Neural progenitor cell (in vitro differentiated cells): ENCODE results near the gene SCML1. TPM values are rescaled to one million over a fixed set of nuclear protein-coding genes. Genes with fewer than 3 reads are reported as not detected.

Experiments used
- DNase-seq: peaks from one replicate; pipeline ENCODE4 v3.0.0-alpha.2; 2016; ENCODE audit warnings: low spot score
- H2AFZ ChIP-seq: fragments of 200-600 bp; sonication (generic); replicated peaks from 2 replicates; pipeline ENCODE4 v1.6.1; 2016; ENCODE audit warnings: antibody characterized with exemption
- H3F3A ChIP-seq: fragments of 200-600 bp; sonication (generic); 2 replicates; pipeline ENCODE4 v1.6.1; 2016; ENCODE audit warnings: antibody characterized with exemption, low read depth
- H3K27ac ChIP-seq: fragments of 200-600 bp; sonication (generic); 2 replicates; pipeline ENCODE4 v1.5.1; 2016; ENCODE audit warnings: mild to moderate bottlenecking
- H3K27me3 ChIP-seq: fragments of 200-600 bp; sonication (generic); 2 replicates; pipeline ENCODE4 v1.6.1; 2016; ENCODE audit warnings: mild to moderate bottlenecking, moderate library complexity
- H3K36me3 ChIP-seq: fragments of 200-600 bp; sonication (generic); 2 replicates; pipeline ENCODE4 v1.5.1; 2016
- H3K4me1 ChIP-seq: fragments of 200-600 bp; sonication (generic); 2 replicates; pipeline ENCODE4 v1.6.1; 2016; ENCODE audit warnings: mixed run types
- H3K4me2 ChIP-seq: fragments of 200-600 bp; sonication (generic); 2 replicates; pipeline ENCODE4 v1.6.1; 2016
- H3K4me3 ChIP-seq: fragments of 200-600 bp; sonication (generic); 2 replicates; pipeline ENCODE4 v1.5.1; 2016
- H3K79me2 ChIP-seq: fragments of 200-600 bp; sonication (generic); 2 replicates; pipeline ENCODE4 v1.6.1; 2016; ENCODE audit warnings: low read depth
- H3K9ac ChIP-seq: fragments of 200-600 bp; sonication (generic); 2 replicates; pipeline ENCODE4 v1.6.1; 2016
- H3K9me3 ChIP-seq: fragments of 200-600 bp; sonication (generic); 2 replicates; pipeline ENCODE4 v1.5.1; 2016; ENCODE audit warnings: low read depth
- H4K20me1 ChIP-seq: fragments of 200-600 bp; sonication (generic); 2 replicates; pipeline ENCODE4 v1.6.1; 2016; ENCODE audit warnings: low read depth
- H3K27ac Mint-ChIP-seq: 3 replicates; pipeline ENCODE4 v1.8.0; 2021; ENCODE audit warnings: mixed read lengths
- H3K27me3 Mint-ChIP-seq: 2 replicates; pipeline ENCODE4 v1.8.0; 2022; ENCODE audit warnings: low read depth, mild to moderate bottlenecking, inconsistent platforms, moderate library complexity, mixed read lengths; ENCODE audit not compliant: insufficient read depth
- H3K36me3 Mint-ChIP-seq: 3 replicates; pipeline ENCODE4 v1.8.0; 2021; ENCODE audit warnings: mixed read lengths
- H3K4me1 Mint-ChIP-seq: 3 replicates; pipeline ENCODE4 v1.8.0; 2021; ENCODE audit warnings: mixed read lengths
- H3K4me3 Mint-ChIP-seq: 3 replicates; pipeline ENCODE4 v1.8.0; 2021; ENCODE audit warnings: mild to moderate bottlenecking, moderate library complexity, mixed read lengths
- H3K9me3 Mint-ChIP-seq: 3 replicates; pipeline ENCODE4 v1.8.0; 2020; ENCODE audit warnings: mixed read lengths
- EZH2 ChIP-seq: fragments of 200-600 bp; sonication (generic); IDR thresholded peaks from 2 replicates; pipeline ENCODE4 v1.6.1; 2017; ENCODE audit warnings: antibody characterized with exemption, mild to moderate bottlenecking, moderate library complexity
- EZH2phosphoT487 ChIP-seq: fragments of 200-600 bp; sonication (generic); IDR thresholded peaks from 2 replicates; pipeline ENCODE4 v1.6.1; 2017; ENCODE audit warnings: antibody characterized with exemption
- total RNA-seq: library from RNA; depleted of rRNA; stranded (reverse); fragments of >200 nt; gene quantifications from 2 replicates; pipeline ENCODE4 v1.2.3, GENCODE V29; 2015; ENCODE audit warnings: low replicate concordance
- TF ChIP-seq, protein P1 (sequence below): fragments of 200-600 bp; sonication (generic); IDR thresholded peaks from 2 replicates; pipeline ENCODE4 v1.5.1; 2017; ENCODE audit warnings: antibody characterized with exemption, mild to moderate bottlenecking

The SCML1 gene
- total RNA-seq, 1 donor from 2014 or later = 9.7 TPM

DNA sequence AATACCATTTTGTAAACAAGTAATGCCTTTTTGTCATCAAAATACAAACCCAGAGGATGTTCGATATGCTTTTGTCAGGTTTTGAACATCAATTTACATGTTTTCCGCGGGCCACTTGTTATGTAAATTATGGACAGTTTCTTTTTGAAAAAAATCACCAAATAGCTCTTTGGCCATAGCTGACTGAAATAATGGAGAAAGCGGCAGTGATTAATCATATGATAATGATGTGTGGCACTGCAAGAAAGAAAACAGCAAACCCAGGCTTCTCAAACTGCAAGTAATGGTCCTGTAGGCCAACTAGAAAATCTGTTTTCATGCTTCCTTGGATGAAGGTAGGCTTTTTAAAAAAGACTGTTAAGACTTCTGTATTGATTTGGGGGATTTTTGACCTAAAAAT is 15.6 kb upstream of the SCML1 start:
- H3K4me2 ChIP-seq = no peak overlapping the region
- H3F3A ChIP-seq = no peaks in the 10 kb centered on the region
- H3K27ac ChIP-seq = no peak overlapping the region
- H3K36me3 ChIP-seq = no peaks in the 10 kb centered on the region
- no peak overlapping the region for H2AFZ ChIP-seq
- Mint-ChIP-seq H3K36me3 (peaks cover 11% of the 10 kb centered on the region), H3K9me3 (no peaks in the 10 kb centered on the region), H3K27ac (peak overlapping the region; percentile 14), H3K4me3 (peak overlapping the region; percentile 28), H3K27me3 (no peaks in the 10 kb centered on the region), H3K4me1 (peaks cover 29% of the 10 kb centered on the region)
- no peak for DNase-seq
- H4K20me1 ChIP-seq = no peaks in the 10 kb centered on the region
- peaks cover 45% of the 10 kb centered on the region for H3K27me3 ChIP-seq
- H3K4me3 ChIP-seq = no peak overlapping the region
- H3K4me1 ChIP-seq = no peaks in the 10 kb centered on the region
- no peak overlapping the region for H3K9ac ChIP-seq
- no peaks in the 10 kb centered on the region for H3K79me2 ChIP-seq
- TF ChIP-seq EZH2phosphoT487 (no peak), EZH2 (no peak)
- TF ChIP-seq, protein P1, sequence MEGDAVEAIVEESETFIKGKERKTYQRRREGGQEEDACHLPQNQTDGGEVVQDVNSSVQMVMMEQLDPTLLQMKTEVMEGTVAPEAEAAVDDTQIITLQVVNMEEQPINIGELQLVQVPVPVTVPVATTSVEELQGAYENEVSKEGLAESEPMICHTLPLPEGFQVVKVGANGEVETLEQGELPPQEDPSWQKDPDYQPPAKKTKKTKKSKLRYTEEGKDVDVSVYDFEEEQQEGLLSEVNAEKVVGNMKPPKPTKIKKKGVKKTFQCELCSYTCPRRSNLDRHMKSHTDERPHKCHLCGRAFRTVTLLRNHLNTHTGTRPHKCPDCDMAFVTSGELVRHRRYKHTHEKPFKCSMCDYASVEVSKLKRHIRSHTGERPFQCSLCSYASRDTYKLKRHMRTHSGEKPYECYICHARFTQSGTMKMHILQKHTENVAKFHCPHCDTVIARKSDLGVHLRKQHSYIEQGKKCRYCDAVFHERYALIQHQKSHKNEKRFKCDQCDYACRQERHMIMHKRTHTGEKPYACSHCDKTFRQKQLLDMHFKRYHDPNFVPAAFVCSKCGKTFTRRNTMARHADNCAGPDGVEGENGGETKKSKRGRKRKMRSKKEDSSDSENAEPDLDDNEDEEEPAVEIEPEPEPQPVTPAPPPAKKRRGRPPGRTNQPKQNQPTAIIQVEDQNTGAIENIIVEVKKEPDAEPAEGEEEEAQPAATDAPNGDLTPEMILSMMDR = no peak
- H3K9me3 ChIP-seq = no peaks in the 10 kb centered on the region

DNA sequence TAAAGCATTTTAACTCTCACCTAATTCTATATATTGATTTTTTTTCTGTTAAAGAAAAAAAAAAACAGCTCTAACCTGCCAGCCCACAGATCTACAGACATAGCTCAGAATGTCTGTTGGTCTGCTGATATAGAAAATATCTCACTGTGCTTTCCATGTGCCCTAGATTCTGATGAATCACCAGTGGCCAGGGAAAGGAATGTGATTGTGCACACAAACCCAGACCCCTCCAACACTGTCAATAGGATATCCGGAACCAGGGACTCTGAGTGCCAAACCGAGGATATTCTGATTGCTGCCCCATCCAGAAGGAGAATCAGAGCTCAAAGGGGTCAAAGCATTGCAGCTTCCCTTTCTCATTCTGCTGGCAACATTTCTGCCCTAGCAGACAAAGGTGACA is 12.1 kb upstream of the SCML1 start:
- H3K27me3 Mint-ChIP-seq = no peaks in the 10 kb centered on the region

DNA sequence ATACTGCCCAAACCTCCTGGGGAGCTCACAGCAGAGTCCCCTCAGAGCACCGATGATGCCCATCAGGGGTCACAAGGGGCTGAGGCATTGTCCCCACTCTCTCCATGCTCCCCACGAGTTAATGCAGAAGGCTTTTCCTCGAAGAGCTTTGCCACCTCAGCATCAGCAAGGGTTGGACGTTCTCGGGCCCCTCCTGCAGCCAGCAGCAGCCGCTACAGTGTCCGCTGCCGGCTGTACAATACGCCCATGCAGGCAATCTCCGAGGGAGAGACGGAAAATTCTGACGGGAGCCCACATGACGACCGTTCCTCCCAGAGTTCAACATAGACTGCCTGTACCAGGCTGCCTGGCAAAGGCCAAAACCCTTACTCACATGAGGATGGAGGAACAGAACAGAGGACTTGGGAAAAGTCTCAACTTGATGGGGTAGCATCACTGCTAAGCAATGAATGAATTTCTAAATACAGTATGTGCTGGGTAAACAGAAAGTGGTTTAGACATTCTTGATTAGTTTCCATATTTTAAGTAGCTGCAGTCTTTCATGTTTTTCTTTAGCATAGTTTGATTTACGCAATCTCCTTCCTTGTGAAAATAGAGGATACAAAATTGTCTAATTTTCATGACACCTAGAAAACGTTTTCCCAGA is 5.0 kb upstream of the SCML1 start:
- H3F3A ChIP-seq = peaks cover 6% of the 10 kb centered on the region
- no peaks in the 10 kb centered on the region for H4K20me1 ChIP-seq
- Mint-ChIP-seq H3K27ac (no peak overlapping the region), H3K4me1 (peaks cover 7% of the 10 kb centered on the region), H3K4me3 (no peak overlapping the region), H3K36me3 (peaks cover 32% of the 10 kb centered on the region), H3K9me3 (no peaks in the 10 kb centered on the region), H3K27me3 (no peaks in the 10 kb centered on the region)
- peaks cover 4% of the 10 kb centered on the region for H3K9me3 ChIP-seq
- no peak overlapping the region for H3K4me2 ChIP-seq
- TF ChIP-seq EZH2 = no peak
- TF ChIP-seq, protein P1 = no peak
- TF ChIP-seq EZH2phosphoT487 = no peak
- H3K27me3 ChIP-seq = no peaks in the 10 kb centered on the region
- DNase-seq = no peak
- no peak overlapping the region for H3K9ac ChIP-seq
- no peaks in the 10 kb centered on the region for H3K4me1 ChIP-seq
- H3K36me3 ChIP-seq = no peaks in the 10 kb centered on the region
- H3K27ac ChIP-seq = no peak overlapping the region
- no peak overlapping the region for H2AFZ ChIP-seq
- no peaks in the 10 kb centered on the region for H3K79me2 ChIP-seq
- H3K4me3 ChIP-seq = no peak overlapping the region

More for the DNA sequence above, 12.1 kb upstream of the SCML1 start:
- Histone ChIP-seq H3K4me1 (no peaks in the 10 kb centered on the region), H3K36me3 (no peaks in the 10 kb centered on the region), H3F3A (no peaks in the 10 kb centered on the region), H3K4me2 (no peak overlapping the region), H2AFZ (no peak overlapping the region), H4K20me1 (no peaks in the 10 kb centered on the region), H3K27me3 (peaks cover 19% of the 10 kb centered on the region), H3K9me3 (peaks cover 4% of the 10 kb centered on the region), H3K9ac (no peak overlapping the region), H3K4me3 (no peak overlapping the region), H3K79me2 (no peaks in the 10 kb centered on the region), H3K27ac (no peak overlapping the region)
- H3K4me3 Mint-ChIP-seq = no peak overlapping the region
- no peak overlapping the region for H3K27ac Mint-ChIP-seq
- no peak for DNase-seq
- H3K9me3 Mint-ChIP-seq = no peaks in the 10 kb centered on the region
- TF ChIP-seq, protein P1 = no peak
- H3K36me3 Mint-ChIP-seq = peaks cover 37% of the 10 kb centered on the region
- H3K4me1 Mint-ChIP-seq = peaks cover 18% of the 10 kb centered on the region
